ENCODE data around the gene HBD. TPM values are rescaled to one million over a fixed set of nuclear protein-coding genes. Genes with fewer than 3 reads are reported as not detected.

Gene HBD
- total and polyA plus RNA-seq, 11 donors: 4.2 TPM; not detected in 10

DNA sequence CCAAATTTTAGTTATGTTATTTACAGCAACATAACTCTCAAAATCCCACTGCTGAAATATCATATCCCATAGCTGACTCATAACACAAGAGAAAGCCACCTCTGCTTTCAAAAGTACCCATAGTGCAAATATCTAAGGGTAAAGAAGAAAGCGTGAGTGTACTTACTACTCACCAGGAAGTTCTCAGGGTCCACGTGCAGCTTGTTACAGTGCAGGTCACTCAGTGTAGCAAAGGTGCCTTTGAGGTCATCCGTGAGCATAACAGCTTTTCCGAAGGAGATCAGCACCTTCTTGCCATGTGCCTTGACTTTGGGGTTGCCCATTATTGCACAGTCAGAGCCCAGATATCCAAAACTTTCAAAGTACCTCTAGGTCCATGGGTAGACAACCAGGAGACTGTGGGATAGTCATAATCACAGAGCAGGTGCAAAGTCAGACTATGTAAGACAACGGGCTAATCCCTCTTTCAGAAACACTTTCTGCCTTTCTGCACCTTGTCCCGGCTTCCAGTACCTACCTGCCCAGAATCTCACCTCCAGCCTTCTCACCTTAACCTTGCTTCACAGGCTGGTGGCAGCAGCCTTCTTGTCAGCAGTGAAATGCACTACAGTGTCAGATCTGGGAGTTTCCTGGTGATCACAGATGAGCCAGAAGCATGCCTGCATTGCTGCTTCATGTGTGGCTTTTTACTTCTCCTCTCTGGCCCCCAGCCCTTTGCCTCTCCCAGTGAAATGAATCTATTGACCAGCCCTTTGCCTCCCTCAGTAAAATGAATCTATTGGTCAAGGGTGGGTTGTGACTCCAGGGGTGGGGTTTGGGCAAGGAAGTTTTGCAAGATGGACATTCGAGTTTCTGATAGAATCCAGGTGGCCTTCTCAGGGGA, 8.9 kb upstream of the HBD start:
- Histone ChIP-seq H3K4me3 (no peak overlapping the region), H3K4me1 (no peaks in the 10 kb centered on the region), H3K9me3 (no peaks in the 10 kb centered on the region), H3K27me3 (no peaks in the 10 kb centered on the region), H3K27ac (no peak overlapping the region), H3K36me3 (no peaks in the 10 kb centered on the region)
- TF ChIP-seq, protein P1, sequence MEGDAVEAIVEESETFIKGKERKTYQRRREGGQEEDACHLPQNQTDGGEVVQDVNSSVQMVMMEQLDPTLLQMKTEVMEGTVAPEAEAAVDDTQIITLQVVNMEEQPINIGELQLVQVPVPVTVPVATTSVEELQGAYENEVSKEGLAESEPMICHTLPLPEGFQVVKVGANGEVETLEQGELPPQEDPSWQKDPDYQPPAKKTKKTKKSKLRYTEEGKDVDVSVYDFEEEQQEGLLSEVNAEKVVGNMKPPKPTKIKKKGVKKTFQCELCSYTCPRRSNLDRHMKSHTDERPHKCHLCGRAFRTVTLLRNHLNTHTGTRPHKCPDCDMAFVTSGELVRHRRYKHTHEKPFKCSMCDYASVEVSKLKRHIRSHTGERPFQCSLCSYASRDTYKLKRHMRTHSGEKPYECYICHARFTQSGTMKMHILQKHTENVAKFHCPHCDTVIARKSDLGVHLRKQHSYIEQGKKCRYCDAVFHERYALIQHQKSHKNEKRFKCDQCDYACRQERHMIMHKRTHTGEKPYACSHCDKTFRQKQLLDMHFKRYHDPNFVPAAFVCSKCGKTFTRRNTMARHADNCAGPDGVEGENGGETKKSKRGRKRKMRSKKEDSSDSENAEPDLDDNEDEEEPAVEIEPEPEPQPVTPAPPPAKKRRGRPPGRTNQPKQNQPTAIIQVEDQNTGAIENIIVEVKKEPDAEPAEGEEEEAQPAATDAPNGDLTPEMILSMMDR (IDR thresholded peaks at IDR 0.05): no peak
- no peak for TF ChIP-seq POLR2A (IDR thresholded peaks at IDR 0.05)
- ATAC-seq: no peak
- 62 to 75% (median 71%) methylated on average over 7 of the region's 7 CpGs for WGBS, 4 donors
- no peak for DNase-seq
- intact Hi-C loops (cut with DNase I): no loop called here

GRCh38 chr11:5242208-5242607, 7.9 kb upstream of the HBD start:
- Histone ChIP-seq H3K4me1 (no peaks in the 10 kb centered on the region), H3K27ac (no peak overlapping the region), H3K4me3 (no peak overlapping the region), H3K9me3 (no peaks in the 10 kb centered on the region), H3K27me3 (no peaks in the 10 kb centered on the region), H3K36me3 (no peaks in the 10 kb centered on the region)
- DNase-seq (no peak), ATAC-seq (no peak)
- intact Hi-C loops (cut with DNase I): no loop called here
- TF ChIP-seq, protein P1 (IDR thresholded peaks at IDR 0.05): no peak
- no peak for TF ChIP-seq POLR2A (IDR thresholded peaks at IDR 0.05)
- 52 to 61% (median 60%) methylated on average over 2 of the region's 2 CpGs for WGBS, 4 donors

DNA sequence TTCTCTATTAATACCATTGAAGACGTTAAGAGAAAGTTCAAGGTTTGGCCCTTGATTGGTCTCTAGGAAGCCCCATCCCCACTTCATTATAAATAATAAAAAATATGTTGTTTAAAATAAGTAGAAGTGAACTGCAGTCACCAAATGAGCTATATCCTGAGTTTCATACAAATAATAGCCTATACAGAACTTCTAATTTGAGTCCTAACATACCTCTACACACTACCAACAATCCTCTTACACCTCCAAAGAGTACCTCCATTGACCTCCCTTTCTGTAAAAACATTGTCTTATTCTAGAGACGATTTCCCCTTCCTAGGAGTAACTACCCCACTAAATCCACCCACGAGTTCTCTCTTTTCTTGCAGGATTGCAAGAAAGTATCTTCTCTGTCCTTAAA, 7.2 kb upstream of the HBD start:
- TF ChIP-seq, protein P1 (IDR thresholded peaks at IDR 0.05): no peak
- no peak for TF ChIP-seq POLR2A (IDR thresholded peaks at IDR 0.05)
- ATAC-seq: no peak
- intact Hi-C loops (cut with DNase I): no loop called here
- no peak for DNase-seq
- no peak overlapping the region for H3K27ac ChIP-seq
- no peaks in the 10 kb centered on the region for H3K36me3 ChIP-seq
- no peaks in the 10 kb centered on the region for H3K9me3 ChIP-seq
- WGBS, 4 donors: 53 to 57% (median 55%) methylated on average over 3 of the region's 3 CpGs
- H3K4me3 ChIP-seq: no peak overlapping the region
- H3K27me3 ChIP-seq: no peaks in the 10 kb centered on the region
- no peaks in the 10 kb centered on the region for H3K4me1 ChIP-seq

- TF ChIP-seq POLR2A (IDR thresholded peaks at IDR 0.05): no peak
- TF ChIP-seq, protein P1 (IDR thresholded peaks at IDR 0.05): no peak
- DNase-seq (no peak), ATAC-seq (no peak)
- peaks cover 0 to under 1% (median 0%) of the 10 kb centered on the region in 9 donors for H3K27me3 ChIP-seq
- H3K36me3 ChIP-seq: no peaks in the 10 kb centered on the region
- no peaks in the 10 kb centered on the region for H3K9me3 ChIP-seq
- no peak overlapping the region for H3K27ac ChIP-seq
- intact Hi-C loops (cut with DNase I): no loop called here
- no peaks in the 10 kb centered on the region for H3K4me1 ChIP-seq
- WGBS, 4 donors: 61 to 77% (median 65%) methylated on average over 2 of the region's 2 CpGs
- H3K4me3 ChIP-seq: no peak overlapping the region
Observed at GRCh38 chr11:5240458-5240857, 6.2 kb upstream of the HBD start.

Measured in heart left ventricle (tissue), 16 donors.